ENCODE measurements around the gene KLF8.

KLF8 gene

GRCh38 chrX:56253832-56254703 lies 21.9 kb downstream of the KLF8 start:
- no peak for DNase-seq (ENCODE audit: extremely low read depth, low read depth)
- no peak for TF ChIP-seq CTCF (IDR thresholded peaks at IDR 0.05; ENCODE audit: low read depth, low read length, missing control alignments)

GRCh38 chrX:56268888-56269287 lies 36.7 kb downstream of the KLF8 start:
- DNase-seq (ENCODE audit: extremely low read depth, low read depth) = no peak
- no peak for TF ChIP-seq CTCF (IDR thresholded peaks at IDR 0.05; ENCODE audit: low read depth, low read length, missing control alignments)
- no peak overlapping the region for H3K4me3 ChIP-seq (replicated peaks; ENCODE audit: low read depth, low read length)

More at GRCh38 chrX:56253832-56254703, 21.9 kb downstream of the KLF8 start:
- H3K4me3 ChIP-seq (replicated peaks; ENCODE audit: low read depth, low read length) = no peak overlapping the region

DNA sequence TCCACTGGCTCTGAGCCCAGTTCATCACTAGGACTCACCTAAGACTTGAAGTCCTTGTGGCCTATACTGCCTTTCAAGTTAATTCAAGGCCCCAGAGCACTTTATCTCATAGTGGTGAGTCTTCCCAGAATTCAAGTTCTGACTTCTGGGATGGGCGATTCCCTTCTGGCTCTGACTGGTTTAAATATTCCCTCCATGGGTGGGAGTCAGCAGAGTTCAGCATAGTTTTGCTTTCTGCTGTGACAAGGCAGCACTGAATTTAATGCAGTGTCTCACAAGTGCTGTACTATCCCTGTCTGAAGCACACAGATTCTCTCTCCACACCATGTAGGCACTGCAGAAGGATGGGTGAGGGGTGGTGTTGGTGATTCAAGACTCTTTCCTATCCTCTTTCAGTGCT lies 46.5 kb downstream of the KLF8 start:
- no peak for DNase-seq (ENCODE audit: extremely low read depth, low read depth)
- no peak for TF ChIP-seq CTCF (IDR thresholded peaks at IDR 0.05; ENCODE audit: low read depth, low read length, missing control alignments)

GRCh38 chrX:56279863-56280262 lies 47.7 kb downstream of the KLF8 start:
- TF ChIP-seq CTCF (IDR thresholded peaks at IDR 0.05; ENCODE audit: low read depth, low read length, missing control alignments) = no peak
- DNase-seq (ENCODE audit: extremely low read depth, low read depth) = no peak
- no peak overlapping the region for H3K4me3 ChIP-seq (replicated peaks; ENCODE audit: low read depth, low read length)

More for the DNA sequence above, 46.5 kb downstream of the KLF8 start:
- no peak overlapping the region for H3K4me3 ChIP-seq (replicated peaks; ENCODE audit: low read depth, low read length)

DNA sequence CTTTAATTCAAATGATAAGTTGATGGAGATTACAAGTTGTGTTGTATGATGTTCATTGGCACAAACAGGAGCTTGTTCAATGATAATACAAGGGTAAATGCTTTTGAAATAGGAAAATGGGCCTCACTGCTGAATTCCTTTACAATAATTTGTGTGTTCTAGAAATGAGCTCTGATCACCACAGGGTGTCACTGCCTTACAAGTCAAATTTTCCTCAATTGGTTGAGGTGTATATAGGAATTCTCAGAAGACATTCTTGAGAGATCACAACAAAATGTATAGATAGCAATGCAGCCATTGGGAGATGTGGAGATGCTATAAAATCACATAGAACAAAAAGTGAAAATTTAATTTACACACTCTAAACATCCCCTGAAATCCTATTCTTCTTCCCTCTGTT lies 49.6 kb downstream of the KLF8 start:
- no peak overlapping the region for H3K4me3 ChIP-seq (replicated peaks; ENCODE audit: low read depth, low read length)
- DNase-seq (ENCODE audit: extremely low read depth, low read depth) = no peak
- TF ChIP-seq CTCF (IDR thresholded peaks at IDR 0.05; ENCODE audit: low read depth, low read length, missing control alignments) = no peak

GRCh38 chrX:56284269-56284668 lies 52.1 kb downstream of the KLF8 start:
- no peak overlapping the region for H3K4me3 ChIP-seq (replicated peaks; ENCODE audit: low read depth, low read length)
- no peak for TF ChIP-seq CTCF (IDR thresholded peaks at IDR 0.05; ENCODE audit: low read depth, low read length, missing control alignments)
- no peak for DNase-seq (ENCODE audit: extremely low read depth, low read depth)
